MM.1S (cell line): ENCODE data around the gene SPATA7.

Experiments used
- CTCF ChIP-seq: fragments of 300-600 bp; sonication (generic); IDR thresholded peaks from 2 replicates; pipeline ENCODE4 v1.5.1; 2016; ENCODE audit warnings: antibody characterized with exemption, low read length, mixed read lengths
- EZH2 ChIP-seq: fragments of 300-600 bp; sonication (generic); optimal IDR thresholded peaks from 2 replicates; pipeline ENCODE3; 2017; ENCODE audit warnings: low read depth, mild to moderate bottlenecking, antibody characterized with exemption, low read length, mixed read lengths

GRCh38 chr14:88346048-88346639, 39.3 kb upstream of the SPATA7 start:
- TF ChIP-seq EZH2 (no peak), CTCF (no peak)
